Right lobe of liver (tissue), 6 donors: ENCODE data around the gene LRP2BP. TPM values are rescaled to one million over a fixed set of nuclear protein-coding genes. Genes with fewer than 3 reads are reported as not detected.

Source experiments
- ATAC-seq, 4 donors: fragments of 200-7000 bp; cut with Tn5 transposase; one replicate each; pipeline ENCODE4 v1.9.1; 2020; ENCODE audit warnings: mild to moderate bottlenecking in 4 of 4, moderate library complexity in 4 of 4
- DNase-seq, 3 donors: peaks; one replicate each; pipeline ENCODE4 v3.0.0-alpha.2; 2020
- H3K27ac ChIP-seq, 3 donors: fragments of 200-600 bp; one replicate each; pipeline ENCODE4 v1.8.0; 2022
- H3K27me3 ChIP-seq, 2 donors: fragments of 200-600 bp; one replicate each; pipeline ENCODE4 v1.8.0; 2022
- H3K36me3 ChIP-seq, 4 donors: fragments of 200-600 bp; sonication (generic) in 1 of 4; one replicate each; pipeline versions ENCODE4 v1.5.1 to v1.8.0; 2017 to 2022; ENCODE audit warnings: control low read depth in 1 of 4
- H3K4me1 ChIP-seq, 4 donors: fragments of 200-600 bp; sonication (generic) in 1 of 4; one replicate each; pipeline versions ENCODE4 v1.5.1 to v1.8.0; 2017 to 2022; ENCODE audit warnings: control low read depth in 1 of 4
- H3K4me3 ChIP-seq, 3 donors: fragments of 200-600 bp; one replicate each; pipeline ENCODE4 v1.8.0; 2022
- H3K9me3 ChIP-seq, 4 donors: fragments of 200-600 bp; sonication (generic) in 1 of 4; one replicate each; pipeline versions ENCODE4 v1.5.1 to v1.8.0; 2017 to 2022; ENCODE audit warnings: control low read depth in 1 of 4
- POLR2A ChIP-seq: fragments of 450-650 bp; IDR thresholded peaks from one replicate; pipeline ENCODE4 v1.6.1; 2017; ENCODE audit warnings: antibody characterized with exemption, mild to moderate bottlenecking
- WGBS: methylation state at CpG from one replicate; pipeline ENCODE4 v1.1.6; 2018; ENCODE audit warnings: low coverage, low lambda C conversion rate; ENCODE audit not compliant: insufficient coverage; ENCODE audit errors: missing lambda C conversion rate; 5-methylcytosine and 5-hydroxymethylcytosine counted together
- intact Hi-C, 2 donors: fragments of 100-400 bp; cut with DNase I; formaldehyde crosslinking; loops; one replicate each; pipeline versions ENCODE4 v1.11.2 to v1.14.1; 2022
- total RNA-seq, 6 experiments: library from RNA; depleted of rRNA in 2 of 6; stranded (reverse); fragments of >200 nt in 2 of 6; fragmentation: NEBNext Ultra II Directional in 3 of 6; extraction: Animal tissue kit (Norgen Biotek cat#: 25700) in 3 of 6; gene quantifications; one replicate each; pipeline versions ENCODE4 v1.1.0 to v1.2.4, GENCODE V29; 2016 to 2023
- TF ChIP-seq, protein P1 (sequence below), 4 donors: fragments of 200-600 bp in 3 of 4; fragments of 450-650 bp in 1 of 4; IDR thresholded peaks; one replicate each; pipeline versions ENCODE4 v1.5.1 to v1.8.0; 2016 to 2022; ENCODE audit warnings: antibody characterized with exemption in 4 of 4, mild to moderate bottlenecking in 2 of 4
- donor health status: DM: no; HTN: yes; CAD: no.
- donor health status: DM: no; HTN: no; CAD: no.
- donor health status: DM: no; HTN: no; CAD: no.
- donor health status: DM: no; HTN: yes; CAD: no.
- donor health status: DM: no; HTN: yes; CAD: no.

The LRP2BP gene
- total RNA-seq, 6 experiments from 2014 or later: 0.19 to 0.37 (median 0.27) TPM

DNA sequence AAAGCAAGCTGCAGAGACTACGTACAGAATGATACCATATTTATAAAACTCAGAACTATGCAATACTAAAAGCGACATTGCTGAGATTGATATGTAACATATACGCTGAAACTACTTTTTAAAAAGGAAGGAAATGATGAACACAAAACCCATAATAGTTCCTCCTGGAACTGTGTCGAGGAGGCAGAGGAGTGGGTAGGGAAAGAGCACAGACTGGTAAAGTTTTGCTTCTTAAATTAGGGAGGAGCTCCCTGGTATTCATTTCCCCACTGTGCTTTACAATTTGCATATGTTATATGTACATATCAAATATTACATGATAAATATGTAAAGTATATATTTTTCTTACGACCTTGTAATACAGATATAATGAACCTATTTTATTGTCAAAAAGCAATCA, 16.1 kb upstream of the LRP2BP start:
- 60% methylated on average over 5 of the region's 5 CpGs for WGBS
- TF ChIP-seq POLR2A: no peak
- TF ChIP-seq, protein P1, sequence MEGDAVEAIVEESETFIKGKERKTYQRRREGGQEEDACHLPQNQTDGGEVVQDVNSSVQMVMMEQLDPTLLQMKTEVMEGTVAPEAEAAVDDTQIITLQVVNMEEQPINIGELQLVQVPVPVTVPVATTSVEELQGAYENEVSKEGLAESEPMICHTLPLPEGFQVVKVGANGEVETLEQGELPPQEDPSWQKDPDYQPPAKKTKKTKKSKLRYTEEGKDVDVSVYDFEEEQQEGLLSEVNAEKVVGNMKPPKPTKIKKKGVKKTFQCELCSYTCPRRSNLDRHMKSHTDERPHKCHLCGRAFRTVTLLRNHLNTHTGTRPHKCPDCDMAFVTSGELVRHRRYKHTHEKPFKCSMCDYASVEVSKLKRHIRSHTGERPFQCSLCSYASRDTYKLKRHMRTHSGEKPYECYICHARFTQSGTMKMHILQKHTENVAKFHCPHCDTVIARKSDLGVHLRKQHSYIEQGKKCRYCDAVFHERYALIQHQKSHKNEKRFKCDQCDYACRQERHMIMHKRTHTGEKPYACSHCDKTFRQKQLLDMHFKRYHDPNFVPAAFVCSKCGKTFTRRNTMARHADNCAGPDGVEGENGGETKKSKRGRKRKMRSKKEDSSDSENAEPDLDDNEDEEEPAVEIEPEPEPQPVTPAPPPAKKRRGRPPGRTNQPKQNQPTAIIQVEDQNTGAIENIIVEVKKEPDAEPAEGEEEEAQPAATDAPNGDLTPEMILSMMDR (IDR thresholded peaks at IDR 0.05): no peak
- H3K36me3 ChIP-seq: peaks cover 0 to 42% (median 2%) of the 10 kb centered on the region in 4 donors
- no peaks in the 10 kb centered on the region for H3K4me1 ChIP-seq
- peak in 3 of 4 donors; percentile 33 to 63 (median 45) for ATAC-seq
- intact Hi-C loops: no loop called here
- H3K27ac ChIP-seq: peak overlapping the region in 1 of 3 donors; percentile 7
- no peak overlapping the region for H3K4me3 ChIP-seq
- no peaks in the 10 kb centered on the region for H3K9me3 ChIP-seq
- no peak for DNase-seq
- no peaks in the 10 kb centered on the region for H3K27me3 ChIP-seq

DNA sequence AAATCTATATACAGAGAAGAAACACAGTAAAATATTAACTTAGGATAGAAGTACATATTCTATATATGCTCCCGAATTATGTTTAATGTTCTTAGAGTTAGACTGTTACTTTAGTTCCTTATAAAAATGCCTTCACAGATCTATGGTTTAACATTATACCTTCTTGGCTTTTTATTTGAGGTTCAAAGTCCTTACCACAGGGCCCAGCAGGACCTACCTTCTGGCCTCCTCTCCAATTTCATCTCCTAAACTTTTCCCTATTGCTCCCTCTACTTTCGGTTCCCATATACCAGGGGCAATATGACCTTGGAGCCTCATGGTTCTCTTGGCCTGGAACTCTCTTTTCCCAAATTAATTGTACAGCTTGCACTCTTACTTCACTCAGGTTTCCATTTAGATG, 12.7 kb upstream of the LRP2BP start:
- WGBS: 96% methylated on average over 2 of the region's 2 CpGs
- DNase-seq (no peak), ATAC-seq (no peak)
- H3K4me1 ChIP-seq: no peaks in the 10 kb centered on the region
- TF ChIP-seq, protein P1 (IDR thresholded peaks at IDR 0.05): no peak
- no peak for TF ChIP-seq POLR2A
- no peak overlapping the region for H3K4me3 ChIP-seq
- H3K36me3 ChIP-seq: peaks cover 0 to 21% (median 6%) of the 10 kb centered on the region in 4 donors
- no peak overlapping the region for H3K27ac ChIP-seq
- intact Hi-C loops: no loop called here
- H3K27me3 ChIP-seq: no peaks in the 10 kb centered on the region
- H3K9me3 ChIP-seq: no peaks in the 10 kb centered on the region

DNA sequence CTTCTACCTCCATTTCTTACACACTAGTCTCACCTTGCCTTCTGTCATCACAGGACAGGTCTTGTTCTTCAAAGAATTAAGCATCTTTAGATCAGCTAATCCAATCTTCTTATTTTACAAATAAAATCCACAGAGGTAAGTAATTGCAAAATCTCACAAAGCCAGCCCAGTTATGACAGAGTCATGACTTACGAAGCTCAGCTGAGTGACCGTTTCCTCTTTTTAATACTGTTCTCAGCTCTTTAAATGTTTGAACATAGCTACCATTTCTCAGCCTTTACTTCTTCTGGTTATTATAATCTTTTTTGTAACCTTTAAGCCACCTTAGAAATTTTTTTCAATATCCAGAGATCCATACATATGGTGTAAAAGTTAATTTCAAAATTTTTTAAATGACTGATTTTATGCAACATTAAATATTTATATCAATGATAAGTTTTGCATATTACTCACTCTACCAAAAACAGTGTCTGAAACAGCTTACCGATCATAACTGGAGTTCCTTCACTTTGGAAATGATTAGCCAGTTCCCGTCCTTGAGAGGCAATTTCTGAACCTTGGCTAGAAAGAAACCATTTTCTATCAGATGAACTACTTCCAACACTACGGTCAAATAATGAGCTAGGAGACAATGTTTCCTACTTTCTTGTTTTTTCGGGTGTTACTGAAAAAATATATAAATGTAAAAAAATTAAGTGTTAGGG, 9.7 kb upstream of the LRP2BP start:
- Histone ChIP-seq H3K4me3 (no peak overlapping the region), H3K9me3 (no peaks in the 10 kb centered on the region), H3K4me1 (no peaks in the 10 kb centered on the region), H3K27me3 (no peaks in the 10 kb centered on the region), H3K27ac (no peak overlapping the region), H3K36me3 (peaks cover 0 to 36% (median 7%) of the 10 kb centered on the region in 4 donors)
- TF ChIP-seq, protein P1 (IDR thresholded peaks at IDR 0.05): no peak
- no peak for TF ChIP-seq POLR2A
- ATAC-seq (peak in 2 of 4 donors; percentile 43 to 58), DNase-seq (no peak)
- WGBS: 78% methylated on average over 6 of the region's 6 CpGs
- intact Hi-C loops: no loop called here

DNA sequence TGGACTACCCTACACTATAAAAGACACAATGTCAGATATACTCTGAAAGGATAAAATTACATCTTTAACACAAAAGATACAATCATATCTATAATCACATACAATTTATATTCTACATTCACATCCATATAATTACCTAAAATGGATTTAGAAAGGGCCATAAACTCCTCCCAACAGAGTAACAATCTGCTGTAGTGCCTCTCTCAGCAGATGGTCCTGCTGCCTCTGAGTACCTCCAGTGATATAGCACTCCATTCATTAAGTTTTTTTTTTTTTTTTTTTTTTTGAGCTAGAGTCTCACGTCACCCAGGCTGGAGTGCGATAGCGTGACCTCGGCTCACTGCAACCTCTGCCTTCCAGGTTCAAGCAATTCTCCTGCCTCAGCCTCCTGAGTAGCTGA, 8.3 kb upstream of the LRP2BP start:
- Histone ChIP-seq H3K4me1 (no peaks in the 10 kb centered on the region), H3K27me3 (no peaks in the 10 kb centered on the region), H3K36me3 (peaks cover 0 to 50% (median 12%) of the 10 kb centered on the region in 4 donors), H3K27ac (no peak overlapping the region), H3K9me3 (no peaks in the 10 kb centered on the region), H3K4me3 (no peak overlapping the region)
- no peak for DNase-seq
- no peak for ATAC-seq
- intact Hi-C loops: no loop called here
- 88% methylated on average over 4 of the region's 4 CpGs for WGBS
- TF ChIP-seq, protein P1 (IDR thresholded peaks at IDR 0.05): no peak
- TF ChIP-seq POLR2A: no peak
